Chondrocyte (in vitro differentiated cells): ENCODE results near the gene RLF. TPM values are rescaled to one million over a fixed set of nuclear protein-coding genes. Genes with fewer than 3 reads are reported as not detected.

Experiments used
- DNase-seq: peaks from one replicate; pipeline ENCODE4 v3.0.0; 2021; ENCODE audit warnings: mixed read lengths, low spot score
- H3K27ac Mint-ChIP-seq: one replicate; pipeline ENCODE4 v1.8.0; 2021; ENCODE audit warnings: mild to moderate bottlenecking, moderate library complexity, mixed read lengths; ENCODE audit not compliant: unreplicated experiment
- H3K27me3 Mint-ChIP-seq: 2 replicates; pipeline ENCODE4 v1.8.0; 2021; ENCODE audit warnings: low read depth, mixed read lengths
- H3K36me3 Mint-ChIP-seq: 2 replicates; pipeline ENCODE4 v1.8.0; 2021; ENCODE audit warnings: low read depth, mixed read lengths
- H3K4me1 Mint-ChIP-seq: 2 replicates; pipeline ENCODE4 v1.8.0; 2021; ENCODE audit warnings: low read depth, mild to moderate bottlenecking, mixed read lengths
- H3K4me3 Mint-ChIP-seq: one replicate; pipeline ENCODE4 v1.8.0; 2021; ENCODE audit warnings: mild to moderate bottlenecking, moderate library complexity, mixed read lengths; ENCODE audit not compliant: unreplicated experiment
- H3K9me3 Mint-ChIP-seq: 2 replicates; pipeline ENCODE4 v1.8.0; 2021; ENCODE audit warnings: low read depth, mixed read lengths
- CTCF ChIP-seq: fragments of 200-600 bp; sonication (generic); IDR thresholded peaks from 2 replicates; pipeline ENCODE4 v1.5.0; 2021; ENCODE audit warnings: antibody characterized with exemption, mild to moderate bottlenecking, moderate library complexity
- total RNA-seq: library from RNA; stranded (reverse); gene quantifications from 3 replicates; pipeline ENCODE4 v1.2.1, GENCODE V29; 2021

RLF gene
- total RNA-seq, 1 donor from 2014 or later: 16.0 TPM

GRCh38 chr1:40155910-40156309 is 5.3 kb upstream of the RLF start:
- peaks cover 3% of the 10 kb centered on the region for H3K4me1 Mint-ChIP-seq
- H3K27ac Mint-ChIP-seq: no peak overlapping the region
- no peak for TF ChIP-seq CTCF
- DNase-seq: no peak
- no peaks in the 10 kb centered on the region for H3K9me3 Mint-ChIP-seq
- H3K27me3 Mint-ChIP-seq: peaks cover 15% of the 10 kb centered on the region
- no peak overlapping the region for H3K4me3 Mint-ChIP-seq
- no peaks in the 10 kb centered on the region for H3K36me3 Mint-ChIP-seq

- Mint-ChIP-seq H3K27ac (no peak overlapping the region), H3K36me3 (no peaks in the 10 kb centered on the region), H3K27me3 (no peaks in the 10 kb centered on the region), H3K4me1 (peaks cover 13% of the 10 kb centered on the region), H3K4me3 (no peak overlapping the region), H3K9me3 (no peaks in the 10 kb centered on the region)
- DNase-seq: no peak
- TF ChIP-seq CTCF: no peak
Measured at GRCh38 chr1:40160806-40161124, 422 bp upstream of the RLF start.

- DNase-seq: no peak
- peak; percentile 44 for TF ChIP-seq CTCF
- H3K4me1 Mint-ChIP-seq: peaks cover 16% of the 10 kb centered on the region
- H3K36me3 Mint-ChIP-seq: no peaks in the 10 kb centered on the region
- H3K9me3 Mint-ChIP-seq: no peaks in the 10 kb centered on the region
- no peak overlapping the region for H3K4me3 Mint-ChIP-seq
- H3K27me3 Mint-ChIP-seq: no peaks in the 10 kb centered on the region
- H3K27ac Mint-ChIP-seq: no peak overlapping the region
Measured at GRCh38 chr1:40161888-40162397, 756 bp downstream of the RLF start.

- Mint-ChIP-seq H3K4me1 (peaks cover 16% of the 10 kb centered on the region), H3K36me3 (no peaks in the 10 kb centered on the region), H3K27ac (no peak overlapping the region), H3K4me3 (no peak overlapping the region), H3K9me3 (no peaks in the 10 kb centered on the region), H3K27me3 (no peaks in the 10 kb centered on the region)
- no peak for TF ChIP-seq CTCF
- no peak for DNase-seq
Measured at GRCh38 chr1:40162753-40163441, 1.7 kb downstream of the RLF start.

- no peak for TF ChIP-seq CTCF
Measured at GRCh38 chr1:40167317-40167716, 6.1 kb downstream of the RLF start.

More at GRCh38 chr1:40167317-40167716, 6.1 kb downstream of the RLF start:
- DNase-seq: no peak
- Mint-ChIP-seq H3K27me3 (no peaks in the 10 kb centered on the region), H3K9me3 (no peaks in the 10 kb centered on the region), H3K27ac (no peak overlapping the region), H3K4me1 (peaks cover 11% of the 10 kb centered on the region), H3K36me3 (no peaks in the 10 kb centered on the region), H3K4me3 (no peak overlapping the region)
